Measurements from ENCODE around the gene ZDHHC7.

- TF ChIP-seq CTCF (IDR thresholded peaks at IDR 0.05) = no peak
- TF ChIP-seq POLR2A (IDR thresholded peaks at IDR 0.05) = no peak
Observed at GRCh38 chr16:85011846-85012284, 530 bp upstream of the ZDHHC7 start.
